Measurements from ENCODE around the gene FUT8.
"Not testable (repeated sequence)": the region's sequence is repeated elsewhere in the genome, so short reads cannot be mapped to it uniquely, and the experiment has no call there.

Gene FUT8

GRCh38 chr14:65419593-65420252, 7.2 kb downstream of the FUT8 start:
- DNase-seq: no peak

GRCh38 chr14:65421201-65421981, 8.9 kb downstream of the FUT8 start:
- no peak for DNase-seq

- no peak for DNase-seq
Observed at GRCh38 chr14:65422088-65422834, 9.7 kb downstream of the FUT8 start.

GRCh38 chr14:65423982-65424381, 11.5 kb downstream of the FUT8 start:
- no peak for DNase-seq

- DNase-seq: no peak
Observed at GRCh38 chr14:65424531-65424930, 12.0 kb downstream of the FUT8 start.

- DNase-seq: no peak
Observed at GRCh38 chr14:65425885-65426284, 13.4 kb downstream of the FUT8 start.

GRCh38 chr14:65426902-65427301, 14.4 kb downstream of the FUT8 start:
- not testable (repeated sequence) for DNase-seq

GRCh38 chr14:65428691-65429090, 16.2 kb downstream of the FUT8 start:
- no peak for DNase-seq

GRCh38 chr14:65429757-65430156, 17.2 kb downstream of the FUT8 start:
- no peak for DNase-seq

GRCh38 chr14:65431245-65431644, 18.7 kb downstream of the FUT8 start:
- no peak for DNase-seq

GRCh38 chr14:65431951-65432350, 19.4 kb downstream of the FUT8 start:
- DNase-seq: no peak

- DNase-seq: no peak
Observed at GRCh38 chr14:65432361-65432948, 19.9 kb downstream of the FUT8 start.

GRCh38 chr14:65433157-65433556, 20.6 kb downstream of the FUT8 start:
- DNase-seq: no peak

GRCh38 chr14:65433646-65434045, 21.1 kb downstream of the FUT8 start:
- DNase-seq: no peak

- no peak for DNase-seq
Observed at GRCh38 chr14:65434216-65434850, 21.8 kb downstream of the FUT8 start.

GRCh38 chr14:65438266-65438933, 25.9 kb downstream of the FUT8 start:
- DNase-seq: no peak

- DNase-seq: no peak
Observed at GRCh38 chr14:65439117-65439516, 26.6 kb downstream of the FUT8 start.

GRCh38 chr14:65440230-65440629, 27.7 kb downstream of the FUT8 start:
- no peak for DNase-seq

GRCh38 chr14:65444230-65444629, 31.7 kb downstream of the FUT8 start:
- DNase-seq: no peak

- no peak for DNase-seq
Observed at GRCh38 chr14:65446159-65446558, 33.6 kb downstream of the FUT8 start.

GRCh38 chr14:65449647-65450046, 37.1 kb downstream of the FUT8 start:
- DNase-seq: no peak

- no peak for DNase-seq
Observed at GRCh38 chr14:65453807-65454480, 41.4 kb downstream of the FUT8 start.
